Brain microvascular endothelial cell (primary cell): ENCODE measurements around the gene EPHX1.

Source experiments
- DNase-seq: peaks from one replicate; pipeline ENCODE4 v3.0.0-alpha.2; 2020
- H3K27ac ChIP-seq: fragments of 250-450 bp; sonication (Bioruptor Pico); 2 replicates; pipeline ENCODE4 v1.5.1; 2020; ENCODE audit warnings: mild to moderate bottlenecking, moderate library complexity
- H3K27me3 ChIP-seq: fragments of 250-450 bp; sonication (Bioruptor Pico); replicated peaks from 2 replicates; pipeline ENCODE4 v1.5.1; 2020; ENCODE audit warnings: mild to moderate bottlenecking
- H3K36me3 ChIP-seq: fragments of 250-450 bp; sonication (Bioruptor Pico); replicated peaks from 2 replicates; pipeline ENCODE4 v1.5.1; 2020; ENCODE audit warnings: mild to moderate bottlenecking
- H3K4me3 ChIP-seq: 2 replicates; pipeline ENCODE4 v1.5.1; 2011; ENCODE audit warnings: low read depth, mild to moderate bottlenecking, control low read depth, low read length, moderate library complexity
- in situ Hi-C: cut with HindIII; loops from 2 replicates; pipeline ENCODE4 v1.10.0; 2017; ENCODE audit warnings: low sequenced_read_pairs, low pct_ligation_motif_present
- TF ChIP-seq, protein P1 (sequence below): IDR thresholded peaks from 2 replicates; pipeline ENCODE4 v1.5.1; 2011; ENCODE audit warnings: low read depth, mild to moderate bottlenecking, moderate library complexity, low read length, control low read depth, inconsistent platforms; ENCODE audit errors: missing control alignments

Gene EPHX1

DNA sequence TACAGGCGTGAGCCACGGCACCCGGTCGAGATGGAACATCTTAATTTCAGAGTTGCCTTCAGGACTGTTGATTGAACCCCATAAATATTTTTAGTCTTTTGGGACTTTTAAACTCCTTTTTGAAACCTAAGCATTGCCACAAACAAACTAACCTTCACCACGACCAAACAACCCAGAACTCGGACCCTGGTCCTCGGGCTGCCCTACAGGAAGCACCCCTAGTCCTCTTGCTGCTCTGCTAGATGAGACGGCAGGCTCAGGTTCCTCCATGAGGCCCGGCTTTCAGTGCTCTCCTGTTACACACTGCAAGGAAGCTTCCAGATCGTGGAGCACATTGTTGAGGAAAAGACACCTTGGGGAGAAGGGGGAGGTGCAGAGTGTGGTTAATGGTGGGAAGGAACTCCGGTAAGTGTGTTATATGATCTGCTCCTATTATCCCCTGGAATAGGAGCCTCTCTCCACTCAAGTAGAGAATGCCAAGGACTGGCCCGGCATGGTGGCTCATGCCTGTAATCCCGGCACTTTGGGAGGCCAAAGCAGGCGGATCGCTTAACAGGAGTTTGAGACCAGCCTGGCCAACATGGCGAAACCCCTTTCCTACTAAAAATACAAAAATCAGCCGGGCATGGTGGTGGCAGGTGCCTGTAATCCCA is 5.7 kb downstream of the EPHX1 start:
- no peaks in the 10 kb centered on the region for H3K36me3 ChIP-seq
- TF ChIP-seq, protein P1, sequence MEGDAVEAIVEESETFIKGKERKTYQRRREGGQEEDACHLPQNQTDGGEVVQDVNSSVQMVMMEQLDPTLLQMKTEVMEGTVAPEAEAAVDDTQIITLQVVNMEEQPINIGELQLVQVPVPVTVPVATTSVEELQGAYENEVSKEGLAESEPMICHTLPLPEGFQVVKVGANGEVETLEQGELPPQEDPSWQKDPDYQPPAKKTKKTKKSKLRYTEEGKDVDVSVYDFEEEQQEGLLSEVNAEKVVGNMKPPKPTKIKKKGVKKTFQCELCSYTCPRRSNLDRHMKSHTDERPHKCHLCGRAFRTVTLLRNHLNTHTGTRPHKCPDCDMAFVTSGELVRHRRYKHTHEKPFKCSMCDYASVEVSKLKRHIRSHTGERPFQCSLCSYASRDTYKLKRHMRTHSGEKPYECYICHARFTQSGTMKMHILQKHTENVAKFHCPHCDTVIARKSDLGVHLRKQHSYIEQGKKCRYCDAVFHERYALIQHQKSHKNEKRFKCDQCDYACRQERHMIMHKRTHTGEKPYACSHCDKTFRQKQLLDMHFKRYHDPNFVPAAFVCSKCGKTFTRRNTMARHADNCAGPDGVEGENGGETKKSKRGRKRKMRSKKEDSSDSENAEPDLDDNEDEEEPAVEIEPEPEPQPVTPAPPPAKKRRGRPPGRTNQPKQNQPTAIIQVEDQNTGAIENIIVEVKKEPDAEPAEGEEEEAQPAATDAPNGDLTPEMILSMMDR: no peak
- H3K4me3 ChIP-seq: no peak overlapping the region
- in situ Hi-C loops: loop anchor here (25.0 kb wide), 1 partner anchor 172 kb away; the partner anchor contains the start of gene SDE2
- H3K27ac ChIP-seq: no peak overlapping the region
- H3K27me3 ChIP-seq: no peaks in the 10 kb centered on the region
- DNase-seq: no peak

DNA sequence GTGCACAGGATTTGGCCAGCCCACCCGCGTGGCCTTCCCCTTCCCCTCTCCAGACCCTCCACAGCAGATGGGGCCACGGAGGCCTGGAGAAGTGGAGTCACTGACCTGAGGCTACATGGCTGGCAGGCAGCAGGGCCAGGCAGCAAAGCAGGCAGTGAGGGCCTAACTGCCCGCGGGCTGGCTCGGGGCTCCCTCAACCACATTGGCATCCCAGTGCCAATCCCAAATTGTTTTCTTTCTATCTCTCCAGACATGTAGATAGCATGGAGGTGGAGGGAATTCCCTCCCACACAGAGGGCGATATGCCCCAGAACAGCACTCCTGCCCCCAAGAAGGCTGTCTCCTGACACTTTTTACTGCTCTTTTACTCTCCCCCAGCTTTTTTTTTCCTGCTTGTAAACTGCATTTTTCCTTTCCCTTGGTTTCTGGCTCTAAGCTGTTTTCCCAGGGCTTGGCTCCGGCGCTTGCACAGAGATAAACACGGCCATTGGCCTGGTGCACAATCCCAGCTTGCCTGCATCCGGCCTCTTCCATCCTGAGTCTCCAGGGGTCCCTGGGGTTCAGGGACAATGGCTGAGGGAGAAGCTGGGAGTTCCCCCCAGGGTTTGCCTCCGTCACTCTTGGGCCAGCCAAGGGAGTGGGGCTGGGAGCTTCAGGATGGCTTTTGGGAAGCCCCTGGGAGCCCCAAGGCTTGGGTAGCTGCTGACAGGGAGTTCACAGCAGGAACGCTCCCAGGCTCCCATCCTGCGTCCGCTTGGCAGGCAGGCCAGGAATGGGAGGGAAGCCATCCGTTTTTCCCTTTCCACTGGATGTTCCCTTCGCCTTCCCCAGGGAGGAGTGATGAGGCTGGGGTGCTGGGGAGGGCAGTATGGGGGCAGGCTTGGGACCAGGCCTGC is 7.0 kb downstream of the EPHX1 start:
- H3K27ac ChIP-seq: no peak overlapping the region
- no peaks in the 10 kb centered on the region for H3K36me3 ChIP-seq
- H3K27me3 ChIP-seq: no peaks in the 10 kb centered on the region
- DNase-seq: no peak
- no peak overlapping the region for H3K4me3 ChIP-seq
- in situ Hi-C loops: loop anchor here (25.0 kb wide), 1 partner anchor 170 kb away; the partner anchor contains the start of gene SDE2
- TF ChIP-seq, protein P1: no peak

DNA sequence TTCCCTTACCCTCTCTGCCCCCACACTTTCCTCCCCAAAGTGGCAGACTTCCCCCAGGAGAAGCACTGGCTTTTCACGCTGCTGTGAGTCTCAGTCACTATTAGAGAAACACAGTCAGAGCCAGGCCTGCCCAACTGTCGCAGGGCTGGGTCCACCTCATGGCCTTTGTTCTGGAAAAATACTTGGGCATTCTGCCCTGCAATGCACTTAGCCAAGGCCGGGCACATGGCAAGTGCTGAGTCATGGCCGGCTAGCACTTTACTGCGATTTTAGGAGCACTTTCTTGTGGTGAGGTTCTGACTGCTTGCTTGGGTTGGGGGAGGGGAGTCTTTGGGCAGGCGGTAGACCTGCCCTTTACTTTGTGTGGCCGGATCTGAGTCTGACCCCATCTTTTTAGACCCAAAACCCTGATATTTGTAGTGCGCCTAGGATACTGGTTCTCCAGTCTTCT is 7.7 kb downstream of the EPHX1 start:
- in situ Hi-C loops: loop anchor here (25.0 kb wide), 1 partner anchor 170 kb away; the partner anchor contains the start of gene SDE2
- H3K36me3 ChIP-seq: no peaks in the 10 kb centered on the region
- peak; percentile 55 for DNase-seq
- H3K27ac ChIP-seq: no peak overlapping the region
- TF ChIP-seq, protein P1: no peak
- no peak overlapping the region for H3K4me3 ChIP-seq
- H3K27me3 ChIP-seq: no peaks in the 10 kb centered on the region

DNA sequence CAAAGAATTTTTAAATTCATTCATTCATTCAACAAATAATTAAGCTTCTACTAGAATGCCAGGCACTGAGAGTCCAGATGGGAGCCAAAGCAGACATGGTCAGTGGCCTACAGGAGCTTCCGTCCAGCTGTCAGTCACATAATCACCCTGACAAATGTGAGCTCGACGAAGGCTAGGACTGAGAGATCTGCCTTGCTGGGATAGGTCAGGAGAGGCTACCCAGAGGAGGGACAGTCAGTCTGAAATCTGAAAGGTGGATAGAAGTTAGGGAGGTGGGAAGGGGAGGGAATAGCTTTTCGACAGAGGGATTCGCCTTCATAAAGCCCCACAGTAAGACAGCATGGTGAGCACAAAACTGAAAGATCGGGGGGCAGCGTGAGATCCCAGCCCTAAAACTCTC is 8.3 kb downstream of the EPHX1 start:
- in situ Hi-C loops: loop anchor here (25.0 kb wide), 1 partner anchor 169 kb away; the partner anchor contains the start of gene SDE2
- Histone ChIP-seq H3K4me3 (no peak overlapping the region), H3K27ac (no peak overlapping the region), H3K27me3 (no peaks in the 10 kb centered on the region), H3K36me3 (no peaks in the 10 kb centered on the region)
- no peak for DNase-seq
- TF ChIP-seq, protein P1: no peak

DNA sequence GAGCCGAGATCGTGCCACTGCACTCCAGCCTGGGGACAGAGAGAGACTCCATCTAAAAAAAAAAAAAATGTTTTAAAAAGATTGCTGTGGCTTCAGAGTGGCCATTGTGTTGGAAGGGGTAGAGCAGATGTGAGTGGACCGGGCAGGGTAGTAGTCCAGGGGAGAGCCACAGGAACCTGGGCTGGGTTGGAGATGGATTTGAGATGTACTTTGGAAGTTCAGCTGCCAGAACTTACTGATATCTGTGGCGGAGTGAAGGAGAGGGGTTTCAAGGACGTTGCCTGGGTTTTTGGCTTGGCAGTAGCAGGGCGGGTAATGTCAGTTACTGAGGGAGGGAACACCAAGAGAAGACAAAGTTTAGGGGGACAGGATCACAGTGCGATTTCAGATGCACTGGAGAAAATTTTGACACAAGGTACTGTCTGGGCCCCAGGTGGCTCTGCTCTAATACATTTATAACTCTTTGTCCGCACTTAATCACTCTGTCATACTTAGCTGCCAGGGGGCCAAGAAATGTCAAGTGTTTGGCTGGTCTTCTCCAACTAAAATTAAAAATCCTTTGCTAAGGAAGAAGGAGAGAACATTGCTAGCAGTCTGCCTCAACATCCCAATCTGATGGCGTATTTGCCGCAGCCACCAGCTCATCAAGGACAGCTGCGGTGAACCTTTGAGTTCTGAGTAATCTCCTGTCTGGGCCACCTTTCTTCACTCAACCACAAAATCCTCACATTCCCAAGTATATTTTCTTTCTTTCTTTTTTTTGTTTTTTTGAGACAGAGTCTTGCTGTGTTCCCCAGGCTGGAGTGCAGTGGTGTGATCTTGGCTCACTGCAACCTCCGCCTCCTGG is 9.6 kb downstream of the EPHX1 start:
- DNase-seq: no peak
- in situ Hi-C loops: loop anchor here (25.0 kb wide), 1 partner anchor 168 kb away; the partner anchor contains the start of gene SDE2
- Histone ChIP-seq H3K27me3 (no peaks in the 10 kb centered on the region), H3K4me3 (no peak overlapping the region), H3K27ac (no peak overlapping the region), H3K36me3 (no peaks in the 10 kb centered on the region)
- TF ChIP-seq, protein P1: no peak
